DND-41 (cell line): Measurements from ENCODE around the gene PCYOX1L.

Experiments used
- CTCF ChIP-seq: IDR thresholded peaks from 2 replicates; pipeline ENCODE4 v1.5.1; 2012; ENCODE audit warnings: borderline replicate concordance, low read length, moderate library complexity, mild to moderate bottlenecking; ENCODE audit not compliant: poor library complexity, severe bottlenecking; ENCODE audit errors: extremely low read depth
- EZH2 ChIP-seq: IDR thresholded peaks from 3 replicates; pipeline ENCODE4 v1.6.1; 2012; ENCODE audit warnings: borderline replicate concordance, low read depth, mild to moderate bottlenecking, moderate library complexity, low read length, inconsistent platforms; ENCODE audit not compliant: severe bottlenecking

- TF ChIP-seq EZH2 (no peak), CTCF (no peak)
Measured at GRCh38 chr5:149348518-149348917, 9.3 kb upstream of the PCYOX1L start.
